PC-9 (cell line): ENCODE results near the gene NRGN. TPM values are rescaled to one million over a fixed set of nuclear protein-coding genes. Genes with fewer than 3 reads are reported as not detected.

ENCODE experiments used
- BruUV-seq: library from RNA; stranded (reverse); fragments of 400-500 nt; replicated peaks from 2 replicates; lab custom pipeline; 2021; lab: Mats Ljungman, UMichigan
- CTCF ChIA-PET: fragments of 300-600 bp; sonication (Branson Sonifier 250); formaldehyde crosslinking; loops from one replicate; lab custom pipeline; 2022; ENCODE audit warnings: antibody characterized with exemption; lab: Charles Lee
- POLR2A ChIA-PET: fragments of 300-600 bp; sonication (Branson Sonifier 250); formaldehyde crosslinking; loops from one replicate; lab custom pipeline; 2022; ENCODE audit warnings: antibody characterized with exemption; ENCODE audit not compliant: unreplicated experiment; lab: Charles Lee
- DNase-seq, 2 experiments: peaks; one replicate each; pipeline versions ENCODE4 v3.0.0 to v3.0.0-alpha.2; 2015 to 2022; ENCODE audit warnings: mixed read lengths in 1 of 2
- H2AFZ ChIP-seq: fragments of 200-600 bp; sonication (generic); 2 replicates; pipeline ENCODE4 v1.8.1; 2017; ENCODE audit warnings: antibody characterized with exemption
- H3F3A ChIP-seq: fragments of 200-600 bp; sonication (generic); 2 replicates; pipeline ENCODE4 v1.8.1; 2017; ENCODE audit warnings: antibody characterized with exemption, mild to moderate bottlenecking, low read depth; ENCODE audit not compliant: insufficient read depth
- H3K27ac ChIP-seq: fragments of 200-600 bp; sonication (generic); 2 replicates; pipeline ENCODE4 v1.6.1; 2016; ENCODE audit warnings: mixed run types
- H3K27me3 ChIP-seq: fragments of 200-600 bp; sonication (generic); 2 replicates; pipeline ENCODE4 v1.6.1; 2016; ENCODE audit warnings: low read depth, mixed run types; ENCODE audit not compliant: insufficient read depth
- H3K36me3 ChIP-seq: fragments of 200-600 bp; sonication (generic); 2 replicates; pipeline ENCODE4 v1.6.1; 2016; ENCODE audit warnings: low read depth, mixed run types
- H3K4me1 ChIP-seq: fragments of 200-600 bp; sonication (generic); replicated peaks from 2 replicates; pipeline ENCODE4 v1.6.1; 2016; ENCODE audit warnings: mixed run types; ENCODE audit not compliant: insufficient read depth
- H3K4me2 ChIP-seq: fragments of 200-600 bp; sonication (generic); 2 replicates; pipeline ENCODE4 v1.6.1; 2017; ENCODE audit warnings: mixed run types
- H3K4me3 ChIP-seq: fragments of 200-600 bp; sonication (generic); 2 replicates; pipeline ENCODE4 v1.6.1; 2016; ENCODE audit warnings: mixed run types
- H3K79me2 ChIP-seq: fragments of 200-600 bp; sonication (generic); 2 replicates; pipeline ENCODE4 v1.6.1; 2017; ENCODE audit warnings: low read depth, mixed run types
- H3K9me2 ChIP-seq: fragments of 200-600 bp; sonication (generic); 2 replicates; pipeline ENCODE4 v1.8.1; 2017; ENCODE audit warnings: mild to moderate bottlenecking; ENCODE audit not compliant: insufficient read depth
- H3K9me3 ChIP-seq: fragments of 200-600 bp; sonication (generic); 2 replicates; pipeline ENCODE4 v1.8.1; 2016; ENCODE audit warnings: low read depth; ENCODE audit not compliant: insufficient read depth
- H4K20me1 ChIP-seq: fragments of 200-600 bp; sonication (generic); 2 replicates; pipeline ENCODE4 v1.8.1; 2017; ENCODE audit not compliant: insufficient read depth
- EZH2 ChIP-seq: fragments of 200-600 bp; sonication (generic); IDR thresholded peaks from 2 replicates; pipeline ENCODE4 v1.8.0; 2017; ENCODE audit warnings: antibody characterized with exemption, low read depth
- intact Hi-C: fragments of 100-400 bp; cut with micrococcal nuclease; formaldehyde crosslinking; loops from one replicate; pipeline ENCODE4 v1.10.0; 2022; ENCODE audit not compliant: unreplicated experiment
- total RNA-seq: library from RNA; stranded (reverse); gene quantifications from 2 replicates; pipeline ENCODE4 v1.2.3, GENCODE V29; 2021
- TF ChIP-seq, protein P1 (sequence below): fragments of 200-600 bp; sonication (generic); conservative IDR thresholded peaks from 2 replicates; pipeline ENCODE4 v1.6.1; 2017; ENCODE audit warnings: mixed run types, antibody characterized with exemption, mild to moderate bottlenecking, moderate library complexity

Gene NRGN
- total RNA-seq, 1 experiment from 2014 or later = 10.2 TPM

- Histone ChIP-seq H3K79me2 (no peaks in the 10 kb centered on the region), H3K27ac (no peak overlapping the region), H3K9me3 (no peaks in the 10 kb centered on the region), H3K4me1 (no peaks in the 10 kb centered on the region), H3K36me3 (no peaks in the 10 kb centered on the region), H2AFZ (no peak overlapping the region), H3K4me3 (no peak overlapping the region), H3K4me2 (no peak overlapping the region), H3F3A (no peaks in the 10 kb centered on the region), H4K20me1 (no peaks in the 10 kb centered on the region), H3K27me3 (peaks cover 21% of the 10 kb centered on the region), H3K9me2 (peaks cover 4% of the 10 kb centered on the region; the same call in 1 of the 2 replicates)
- no peak for DNase-seq
- CTCF ChIA-PET = no interaction called here
- POLR2A ChIA-PET = no interaction called here
- no peak for TF ChIP-seq EZH2
- TF ChIP-seq, protein P1, sequence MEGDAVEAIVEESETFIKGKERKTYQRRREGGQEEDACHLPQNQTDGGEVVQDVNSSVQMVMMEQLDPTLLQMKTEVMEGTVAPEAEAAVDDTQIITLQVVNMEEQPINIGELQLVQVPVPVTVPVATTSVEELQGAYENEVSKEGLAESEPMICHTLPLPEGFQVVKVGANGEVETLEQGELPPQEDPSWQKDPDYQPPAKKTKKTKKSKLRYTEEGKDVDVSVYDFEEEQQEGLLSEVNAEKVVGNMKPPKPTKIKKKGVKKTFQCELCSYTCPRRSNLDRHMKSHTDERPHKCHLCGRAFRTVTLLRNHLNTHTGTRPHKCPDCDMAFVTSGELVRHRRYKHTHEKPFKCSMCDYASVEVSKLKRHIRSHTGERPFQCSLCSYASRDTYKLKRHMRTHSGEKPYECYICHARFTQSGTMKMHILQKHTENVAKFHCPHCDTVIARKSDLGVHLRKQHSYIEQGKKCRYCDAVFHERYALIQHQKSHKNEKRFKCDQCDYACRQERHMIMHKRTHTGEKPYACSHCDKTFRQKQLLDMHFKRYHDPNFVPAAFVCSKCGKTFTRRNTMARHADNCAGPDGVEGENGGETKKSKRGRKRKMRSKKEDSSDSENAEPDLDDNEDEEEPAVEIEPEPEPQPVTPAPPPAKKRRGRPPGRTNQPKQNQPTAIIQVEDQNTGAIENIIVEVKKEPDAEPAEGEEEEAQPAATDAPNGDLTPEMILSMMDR = no peak
- no TSS peak for BruUV-seq
- intact Hi-C loops = no loop called here
Observed at GRCh38 chr11:124728134-124728533, 11.6 kb upstream of the NRGN start.

DNA sequence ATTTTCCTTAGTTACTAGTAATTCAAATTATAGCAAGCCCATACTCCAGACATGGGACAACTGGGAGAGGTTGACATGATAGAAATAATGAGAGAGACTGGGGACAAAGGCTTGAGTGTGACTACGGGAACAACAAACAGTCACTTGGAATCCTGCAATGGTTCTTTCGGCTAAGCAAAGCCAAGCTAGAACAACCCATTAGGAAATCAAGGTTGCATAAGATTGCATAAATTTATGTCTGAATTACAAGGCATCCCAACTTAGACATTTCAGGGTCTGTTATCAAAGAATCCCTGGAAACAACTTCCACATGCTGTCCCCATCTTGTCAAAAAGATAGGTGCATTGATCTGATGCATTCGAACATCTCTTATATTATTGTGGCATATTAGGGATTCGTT, 10.2 kb upstream of the NRGN start:
- Histone ChIP-seq H3K27me3 (0 out of 2 replicates have a peak, but pooled peaks cover 6% of the 10 kb centered on the region), H3K4me3 (no peak overlapping the region), H3K27ac (no peak overlapping the region), H3F3A (no peaks in the 10 kb centered on the region), H3K4me1 (no peaks in the 10 kb centered on the region), H4K20me1 (no peaks in the 10 kb centered on the region), H3K4me2 (no peak overlapping the region), H3K9me2 (peaks cover 4% of the 10 kb centered on the region; the same call in 1 of the 2 replicates), H3K36me3 (no peaks in the 10 kb centered on the region), H3K79me2 (no peaks in the 10 kb centered on the region), H3K9me3 (no peaks in the 10 kb centered on the region), H2AFZ (no peak overlapping the region)
- ChIA-PET POLR2A (no interaction called here), CTCF (no interaction called here)
- no peak for DNase-seq
- no TSS peak for BruUV-seq
- TF ChIP-seq, protein P1 = no peak
- TF ChIP-seq EZH2 = no peak
- intact Hi-C loops = no loop called here

DNA sequence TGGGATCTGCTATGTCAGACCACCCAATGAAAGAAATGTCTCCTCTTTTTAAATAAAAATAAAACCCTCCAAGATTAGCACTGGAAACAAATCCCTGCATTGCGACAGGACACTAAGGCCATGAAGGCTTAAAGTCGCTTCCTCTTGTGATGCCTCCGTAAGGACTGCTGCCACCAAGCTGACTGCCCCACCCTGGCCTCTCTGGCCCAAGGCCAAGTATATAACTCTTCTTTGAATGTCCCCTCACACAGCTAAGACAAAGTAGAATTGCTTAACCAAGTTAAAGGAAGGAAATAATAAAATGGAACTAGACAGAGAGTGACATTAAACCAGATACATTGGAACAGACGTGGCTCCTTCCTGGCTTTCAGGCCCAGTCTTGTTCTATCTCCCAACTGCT, 7.5 kb upstream of the NRGN start:
- Histone ChIP-seq H3K4me1 (no peaks in the 10 kb centered on the region), H3K4me2 (no peak overlapping the region), H3K9me3 (no peaks in the 10 kb centered on the region), H3K79me2 (no peaks in the 10 kb centered on the region), H3K4me3 (no peak overlapping the region), H3K27me3 (no peaks in the 10 kb centered on the region), H2AFZ (no peak overlapping the region), H3F3A (no peaks in the 10 kb centered on the region), H3K27ac (no peak overlapping the region), H3K9me2 (peaks cover 4% of the 10 kb centered on the region; the same call in 1 of the 2 replicates), H3K36me3 (no peaks in the 10 kb centered on the region), H4K20me1 (no peaks in the 10 kb centered on the region)
- POLR2A ChIA-PET = no interaction called here
- CTCF ChIA-PET = interaction anchor here (0.6 kb wide), 1 partner anchor 23 kb away, joined by 3 read pairs; no protein-coding TSS in a partner anchor
- BruUV-seq = no TSS peak
- no peak for TF ChIP-seq EZH2
- TF ChIP-seq, protein P1 = no peak
- no peak for DNase-seq
- intact Hi-C loops = no loop called here
